ENCODE results near the gene SPRED1.

DNA sequence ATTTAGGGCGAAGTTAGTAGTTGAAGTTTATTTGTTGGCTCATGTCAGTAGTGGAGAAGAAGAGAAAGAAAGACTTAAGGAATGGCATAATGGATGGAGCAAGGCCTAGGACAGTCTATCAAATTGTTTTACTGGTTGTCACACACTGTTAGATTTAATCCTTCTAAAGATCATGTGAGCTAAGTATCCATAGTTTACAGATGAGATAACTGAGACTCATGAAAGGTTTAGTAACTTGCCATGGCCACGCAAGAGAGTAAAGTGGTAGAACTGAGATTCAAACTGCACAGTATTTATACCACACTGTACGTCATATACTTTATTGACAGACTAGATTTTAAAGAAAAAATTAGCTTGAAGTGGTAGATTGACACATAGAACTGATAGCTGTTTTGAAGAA lies 11.4 kb downstream of the SPRED1 start:
- TF ChIP-seq, protein P1, sequence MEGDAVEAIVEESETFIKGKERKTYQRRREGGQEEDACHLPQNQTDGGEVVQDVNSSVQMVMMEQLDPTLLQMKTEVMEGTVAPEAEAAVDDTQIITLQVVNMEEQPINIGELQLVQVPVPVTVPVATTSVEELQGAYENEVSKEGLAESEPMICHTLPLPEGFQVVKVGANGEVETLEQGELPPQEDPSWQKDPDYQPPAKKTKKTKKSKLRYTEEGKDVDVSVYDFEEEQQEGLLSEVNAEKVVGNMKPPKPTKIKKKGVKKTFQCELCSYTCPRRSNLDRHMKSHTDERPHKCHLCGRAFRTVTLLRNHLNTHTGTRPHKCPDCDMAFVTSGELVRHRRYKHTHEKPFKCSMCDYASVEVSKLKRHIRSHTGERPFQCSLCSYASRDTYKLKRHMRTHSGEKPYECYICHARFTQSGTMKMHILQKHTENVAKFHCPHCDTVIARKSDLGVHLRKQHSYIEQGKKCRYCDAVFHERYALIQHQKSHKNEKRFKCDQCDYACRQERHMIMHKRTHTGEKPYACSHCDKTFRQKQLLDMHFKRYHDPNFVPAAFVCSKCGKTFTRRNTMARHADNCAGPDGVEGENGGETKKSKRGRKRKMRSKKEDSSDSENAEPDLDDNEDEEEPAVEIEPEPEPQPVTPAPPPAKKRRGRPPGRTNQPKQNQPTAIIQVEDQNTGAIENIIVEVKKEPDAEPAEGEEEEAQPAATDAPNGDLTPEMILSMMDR (conservative IDR thresholded peaks at IDR 0.05; ENCODE audit: low read length) = no peak
- no peak for TF ChIP-seq EZH2phosphoT487 (IDR thresholded peaks at IDR 0.05; ENCODE audit: borderline replicate concordance, low read depth, low read length)

All from OCI-LY7 (cell line).